Activated naive CD4-positive, alpha-beta T cell (primary cell): ENCODE data around the gene HSD17B7.
"Not testable (repeated sequence)": the region's sequence is repeated elsewhere in the genome, so short reads cannot be mapped to it uniquely, and the experiment has no call there.

Source experiments
- DNase-seq, 4 experiments: peaks; one replicate each; lab custom pipeline; 2025; lab: John Stamatoyannopoulos, UW

Gene HSD17B7

DNA sequence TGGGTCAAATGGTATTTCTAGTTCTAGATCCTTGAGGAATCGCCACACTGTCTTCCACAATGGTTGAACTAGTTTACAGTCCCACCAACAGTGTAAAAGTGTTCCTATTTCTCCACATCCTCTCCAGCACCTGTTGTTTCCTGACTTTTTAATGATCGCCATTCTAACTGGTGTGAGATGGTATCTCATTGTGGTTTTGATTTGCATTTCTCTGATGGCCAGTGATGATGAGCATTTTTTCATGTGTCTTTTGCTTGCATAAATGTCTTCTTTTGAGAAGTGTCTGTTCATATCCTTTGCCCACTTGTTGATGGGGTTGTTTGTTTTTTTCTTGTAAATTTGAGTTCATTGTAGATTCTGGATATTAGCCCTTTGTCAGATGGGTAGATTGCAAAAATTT, 17.0 kb downstream of the HSD17B7 start:
- not testable (repeated sequence) for DNase-seq

- not testable (repeated sequence) for DNase-seq
These were observed 21.9 kb downstream of the HSD17B7 start for GRCh38 chr1:162812357-162812756.

- DNase-seq = not testable (repeated sequence)
These were observed 27.6 kb downstream of the HSD17B7 start for GRCh38 chr1:162818136-162818535.

- DNase-seq = not testable (repeated sequence)
These were observed 28.2 kb downstream of the HSD17B7 start for GRCh38 chr1:162818666-162819065.

GRCh38 chr1:162822391-162823200, 32.1 kb downstream of the HSD17B7 start:
- no peak for DNase-seq

- no peak for DNase-seq
These were observed 32.7 kb downstream of the HSD17B7 start for GRCh38 chr1:162823231-162823630.

GRCh38 chr1:162823771-162824525, 33.4 kb downstream of the HSD17B7 start:
- no peak for DNase-seq

DNA sequence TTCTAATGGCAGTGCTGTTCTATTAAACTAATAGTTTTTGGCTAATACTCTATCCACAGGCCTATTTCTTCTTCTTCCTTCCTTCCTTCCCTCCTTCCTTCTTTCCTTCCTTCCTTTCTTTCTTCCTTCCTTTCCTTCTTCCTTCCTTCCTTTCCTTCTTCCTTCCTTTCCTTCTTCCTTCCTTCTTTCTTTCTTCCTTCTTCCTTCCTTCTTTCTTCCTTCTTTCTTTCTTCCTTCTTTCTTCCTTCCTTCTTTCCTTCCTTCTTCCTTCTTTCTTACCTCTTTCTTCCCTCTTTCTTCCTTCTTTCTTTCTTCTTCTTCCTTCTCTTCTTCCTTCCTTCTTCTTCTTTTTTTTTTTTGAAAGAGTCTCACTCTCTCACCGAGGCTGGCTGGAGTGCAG, 38.8 kb downstream of the HSD17B7 start:
- DNase-seq = no peak

- no peak for DNase-seq
These were observed 42.0 kb downstream of the HSD17B7 start for GRCh38 chr1:162832470-162832869.

GRCh38 chr1:162835157-162835899, 44.8 kb downstream of the HSD17B7 start:
- DNase-seq = no peak

DNA sequence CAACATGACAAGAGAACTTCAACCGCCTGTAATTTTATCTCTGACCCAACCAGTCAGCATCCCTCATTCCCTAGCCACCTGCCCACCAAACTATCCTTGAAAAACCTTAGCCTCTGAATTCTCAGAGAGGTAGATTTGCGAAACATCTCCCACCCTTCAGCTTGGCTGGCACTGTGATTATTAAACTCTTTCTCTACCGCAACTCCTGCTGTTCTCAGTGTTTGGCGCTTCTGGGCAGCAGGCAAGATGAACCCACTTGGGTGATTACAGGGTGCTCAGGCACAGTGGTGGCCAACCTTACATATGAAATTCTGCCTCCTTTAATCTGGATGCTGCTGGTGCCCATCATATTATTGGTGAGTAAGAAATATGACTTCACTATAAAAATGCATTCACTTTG, 48.4 kb downstream of the HSD17B7 start:
- no peak for DNase-seq

DNA sequence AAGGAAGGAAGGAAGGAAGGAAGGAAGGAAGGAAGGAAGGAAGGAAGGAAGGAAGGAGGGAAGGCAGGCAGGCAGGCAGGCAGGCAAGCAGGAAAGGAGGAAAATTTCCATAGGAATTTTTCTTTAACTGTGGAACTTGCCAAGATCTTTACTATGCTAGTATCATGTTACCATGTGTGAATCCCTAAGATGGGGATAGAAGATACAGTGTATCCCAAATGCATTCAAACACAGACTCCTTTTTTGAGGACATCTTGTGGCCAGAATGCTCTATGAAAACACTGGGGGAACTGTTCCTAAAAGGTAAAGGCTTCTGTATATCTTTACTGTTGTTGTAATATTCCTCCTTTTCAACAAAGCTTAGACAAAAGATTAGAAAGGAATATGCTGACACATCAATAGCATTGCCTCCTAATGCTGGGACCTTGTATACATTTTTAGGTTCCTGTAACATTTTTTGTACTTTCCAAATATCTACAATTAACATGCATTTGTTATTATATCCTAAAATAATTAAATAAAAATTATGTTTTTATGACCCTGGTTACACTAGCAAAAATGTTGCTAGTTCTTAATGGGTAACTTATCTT, 49.8 kb downstream of the HSD17B7 start:
- no peak for DNase-seq

DNA sequence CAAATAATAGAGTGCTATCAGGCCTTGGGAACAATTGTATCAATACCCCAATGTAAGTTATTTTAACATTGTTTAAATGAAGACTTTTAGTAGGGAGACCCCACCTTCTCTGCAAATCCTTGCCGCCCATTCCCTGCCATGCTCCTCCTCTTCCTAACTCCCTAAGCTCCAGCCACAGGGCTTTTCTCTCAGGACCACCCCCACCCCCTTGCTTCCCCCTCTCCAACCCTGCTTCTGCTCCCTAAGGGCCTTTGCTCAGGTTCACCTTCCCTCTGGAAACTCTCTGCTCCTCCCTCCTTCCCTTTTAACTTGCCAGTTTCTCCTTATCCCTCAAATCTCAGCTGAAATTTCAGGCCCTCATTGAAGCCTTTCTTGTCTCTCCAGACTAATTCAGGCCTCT, 53.7 kb downstream of the HSD17B7 start:
- no peak for DNase-seq

- no peak for DNase-seq
These were observed 56.0 kb downstream of the HSD17B7 start for GRCh38 chr1:162846256-162847212.

DNA sequence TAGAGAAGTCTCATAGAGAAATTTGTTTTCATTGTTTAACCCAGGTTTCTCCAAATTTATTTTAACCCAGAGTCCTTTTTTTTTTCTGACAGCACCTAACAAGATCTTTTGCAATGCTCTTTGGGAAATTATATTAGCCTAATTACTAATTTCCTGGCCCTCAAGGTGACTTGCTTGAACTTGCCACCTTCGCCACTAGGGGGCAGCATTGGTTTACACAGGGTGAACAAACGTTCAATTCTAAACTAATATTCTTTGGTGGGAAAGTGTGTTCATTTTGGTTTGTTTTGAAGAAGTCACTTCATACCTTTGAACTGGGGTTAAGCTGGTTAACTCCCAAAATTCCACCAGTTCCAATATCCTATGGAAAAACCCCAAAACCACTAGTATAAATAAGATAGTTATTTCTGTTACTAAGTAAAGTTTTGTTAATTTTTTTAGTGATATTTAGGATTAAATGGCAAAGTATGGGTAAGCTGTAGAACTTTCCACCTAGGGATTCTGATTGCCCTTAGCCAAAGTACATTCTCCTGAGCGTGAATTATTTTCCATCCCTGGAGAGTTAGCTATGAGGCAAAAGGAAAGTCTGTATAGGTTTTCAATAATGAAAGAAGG, 57.4 kb downstream of the HSD17B7 start:
- DNase-seq = peak; percentile 44 to 83 (median 74)

DNA sequence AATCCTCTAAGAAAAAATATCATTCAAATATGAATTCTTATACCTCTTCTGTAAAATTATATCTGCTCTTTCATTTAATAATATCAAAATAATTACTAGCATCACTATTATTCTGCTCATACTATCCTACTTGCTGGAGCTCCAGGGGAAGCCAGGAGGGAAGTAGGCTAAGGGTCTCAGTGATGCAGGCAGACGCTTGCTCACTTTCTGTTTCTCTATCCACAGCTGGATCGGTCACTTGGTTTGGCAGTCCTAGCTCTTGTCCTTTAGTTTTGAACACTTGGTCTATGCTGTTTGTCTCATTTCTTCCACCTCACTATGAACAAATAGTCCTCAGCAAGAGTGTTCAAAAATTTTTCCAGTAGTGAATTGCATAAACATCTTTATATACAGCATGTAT, 59.2 kb downstream of the HSD17B7 start:
- DNase-seq = no peak

GRCh38 chr1:162851341-162851740, 60.8 kb downstream of the HSD17B7 start:
- no peak for DNase-seq

DNA sequence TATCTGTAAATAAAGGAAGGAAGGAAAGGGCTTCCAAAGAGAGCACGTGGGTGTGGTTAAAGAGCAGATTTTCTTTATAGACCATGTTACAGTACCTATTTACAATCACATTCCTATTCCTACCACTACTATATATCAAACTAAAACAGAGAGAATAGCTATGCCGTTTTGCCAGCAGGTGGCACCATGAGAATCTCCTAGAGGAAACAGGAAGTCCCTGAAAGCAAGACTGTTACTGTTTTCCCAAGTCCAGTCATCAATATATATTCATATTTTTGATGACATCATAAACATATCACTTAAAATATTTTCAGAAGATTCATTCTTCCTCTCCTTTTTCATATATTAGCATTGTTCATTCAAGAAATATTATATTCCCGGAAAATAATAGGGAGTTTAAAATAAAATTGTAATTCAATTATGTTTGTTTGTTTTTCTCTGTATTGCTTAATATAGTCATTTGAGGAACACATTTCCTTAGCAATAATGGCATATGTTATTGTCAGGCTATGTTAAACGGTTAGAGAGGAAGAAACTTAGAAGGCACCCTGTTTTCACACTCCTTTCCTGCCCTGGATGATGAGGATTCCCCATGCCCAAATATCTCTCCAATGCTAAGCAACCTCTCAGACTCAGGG, 63.9 kb downstream of the HSD17B7 start:
- DNase-seq = peak in 1 of 4 experiments; percentile 19

DNA sequence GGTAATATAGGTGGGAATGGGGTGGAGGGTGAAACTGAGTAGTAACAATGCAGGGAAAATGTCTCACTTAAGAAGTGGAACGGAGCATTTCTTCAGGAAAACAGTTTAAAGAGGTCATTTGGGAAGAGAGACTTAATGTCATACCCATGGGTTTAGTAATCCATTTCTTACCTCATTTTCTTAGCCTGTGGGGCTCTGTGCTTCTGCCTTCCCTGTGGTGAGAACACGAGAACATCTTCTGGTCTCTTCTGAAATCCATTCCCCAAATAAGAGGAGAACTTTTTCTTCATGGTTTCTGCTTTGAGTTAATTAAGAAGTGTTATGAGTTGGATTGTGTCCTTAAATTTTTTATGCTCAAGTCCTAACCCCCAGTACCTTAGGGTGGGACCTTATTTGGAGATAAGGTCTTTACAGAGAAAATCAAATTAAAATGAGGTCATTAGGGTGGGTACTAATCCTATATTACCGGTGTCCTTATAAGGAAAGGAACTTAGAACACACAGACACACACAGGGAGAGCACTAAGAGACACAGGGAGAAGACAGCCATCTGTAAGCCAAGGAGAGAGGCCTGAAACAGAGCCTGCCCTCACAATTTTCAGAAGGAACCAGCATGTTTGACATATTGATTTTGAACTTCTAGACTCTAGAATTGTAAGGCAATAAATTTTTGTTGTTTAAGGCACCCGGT, 65.1 kb downstream of the HSD17B7 start:
- DNase-seq = no peak
